PC-3 (cell line): ENCODE results near the gene CFI. TPM values are rescaled to one million over a fixed set of nuclear protein-coding genes. Genes with fewer than 3 reads are reported as not detected.

Source experiments
- ATAC-seq: fragments of 200-7000 bp; cut with Tn5 transposase; 2 replicates; pipeline ENCODE4 v1.9.1; 2020; ENCODE audit warnings: mild to moderate bottlenecking, moderate library complexity
- BruUV-seq: library from RNA; stranded (reverse); fragments of 400-500 nt; replicated peaks from 2 replicates; lab custom pipeline; 2021; lab: Mats Ljungman, UMichigan
- CTCF ChIA-PET: fragments of 300-600 bp; sonication (Branson Sonifier 250); formaldehyde crosslinking; loops from one replicate; lab custom pipeline; 2022; ENCODE audit warnings: antibody characterized with exemption; lab: Charles Lee
- POLR2A ChIA-PET: fragments of 300-600 bp; sonication (Branson Sonifier 250); formaldehyde crosslinking; loops from one replicate; lab custom pipeline; 2022; ENCODE audit warnings: antibody characterized with exemption; ENCODE audit not compliant: unreplicated experiment; lab: Charles Lee
- DNase-seq: peaks from one replicate; pipeline ENCODE4 v3.0.0-alpha.2; 2015
- H2AFZ ChIP-seq: fragments of 300-600 bp; sonication (generic); 2 replicates; pipeline ENCODE4 v1.6.0; 2016; ENCODE audit warnings: antibody characterized with exemption, low read length
- H3F3A ChIP-seq: fragments of 300-600 bp; sonication (generic); one replicate; pipeline ENCODE4 v1.6.0; 2017; ENCODE audit warnings: antibody characterized with exemption, low read length, control low read depth, mild to moderate bottlenecking; ENCODE audit not compliant: unreplicated experiment
- H3K27ac ChIP-seq: fragments of 300-600 bp; sonication (generic); 2 replicates; pipeline ENCODE4 v1.5.1; 2016; ENCODE audit warnings: mild to moderate bottlenecking, low read length
- H3K27me3 ChIP-seq: fragments of 300-600 bp; sonication (generic); 2 replicates; pipeline ENCODE4 v1.6.1; 2016; ENCODE audit warnings: low read length, mixed read lengths
- H3K36me3 ChIP-seq: fragments of 300-600 bp; sonication (generic); 2 replicates; pipeline ENCODE4 v1.6.1; 2016; ENCODE audit warnings: low read depth, mixed run types, low read length, mixed read lengths
- H3K4me1 ChIP-seq: fragments of 300-600 bp; sonication (generic); 2 replicates; pipeline ENCODE4 v1.5.1; 2016; ENCODE audit warnings: low read length; ENCODE audit not compliant: insufficient read depth
- H3K4me2 ChIP-seq: fragments of 300-600 bp; sonication (generic); 2 replicates; pipeline ENCODE4 v1.6.0; 2016; ENCODE audit warnings: low read length
- H3K4me3 ChIP-seq: fragments of 300-600 bp; sonication (generic); 2 replicates; pipeline ENCODE4 v1.5.1; 2016; ENCODE audit warnings: mild to moderate bottlenecking, low read length, mixed read lengths
- H3K79me2 ChIP-seq: fragments of 300-600 bp; sonication (generic); 2 replicates; pipeline ENCODE4 v1.6.1; 2017; ENCODE audit warnings: low read length, mixed read lengths
- H3K9ac ChIP-seq: fragments of 300-600 bp; sonication (generic); 2 replicates; pipeline ENCODE4 v1.6.0; 2016; ENCODE audit warnings: mild to moderate bottlenecking, low read length
- H3K9me2 ChIP-seq: fragments of 300-600 bp; sonication (generic); replicated peaks from 2 replicates; pipeline ENCODE4 v1.6.1; 2016; ENCODE audit warnings: mixed run types, low read length, mixed read lengths
- H3K9me3 ChIP-seq: fragments of 300-600 bp; sonication (generic); 2 replicates; pipeline ENCODE4 v1.6.1; 2016; ENCODE audit warnings: low read length, mixed read lengths
- H4K20me1 ChIP-seq: fragments of 300-600 bp; sonication (generic); 2 replicates; pipeline ENCODE4 v1.6.1; 2016; ENCODE audit warnings: low read length, mixed read lengths
- CTCF ChIP-seq: fragments of 300-600 bp; sonication (generic); conservative IDR thresholded peaks from 2 replicates; pipeline ENCODE4 v1.5.1; 2017; ENCODE audit warnings: antibody characterized with exemption, low read depth, mild to moderate bottlenecking, low read length
- EZH2 ChIP-seq: fragments of 300-600 bp; sonication (generic); IDR thresholded peaks from one replicate; pipeline ENCODE4 v1.6.1; 2017; ENCODE audit warnings: antibody characterized with exemption, mild to moderate bottlenecking, low read length; ENCODE audit not compliant: unreplicated experiment
- EZH2phosphoT487 ChIP-seq: fragments of 300-600 bp; sonication (generic); IDR thresholded peaks from 2 replicates; pipeline ENCODE4 v1.6.1; 2018; ENCODE audit warnings: mild to moderate bottlenecking, antibody characterized with exemption, low read length, borderline replicate concordance
- intact Hi-C: fragments of 100-400 bp; cut with micrococcal nuclease; formaldehyde crosslinking; loops from 2 replicates; pipeline ENCODE4 v1.9.0; 2023
- total RNA-seq: library from RNA; depleted of rRNA; stranded (reverse); fragments of >200 nt; gene quantifications from 2 replicates; pipeline ENCODE4 v1.2.3, GENCODE V29; 2014

The CFI gene
- total RNA-seq, 1 experiment from 2014 or later, result not detected

DNA sequence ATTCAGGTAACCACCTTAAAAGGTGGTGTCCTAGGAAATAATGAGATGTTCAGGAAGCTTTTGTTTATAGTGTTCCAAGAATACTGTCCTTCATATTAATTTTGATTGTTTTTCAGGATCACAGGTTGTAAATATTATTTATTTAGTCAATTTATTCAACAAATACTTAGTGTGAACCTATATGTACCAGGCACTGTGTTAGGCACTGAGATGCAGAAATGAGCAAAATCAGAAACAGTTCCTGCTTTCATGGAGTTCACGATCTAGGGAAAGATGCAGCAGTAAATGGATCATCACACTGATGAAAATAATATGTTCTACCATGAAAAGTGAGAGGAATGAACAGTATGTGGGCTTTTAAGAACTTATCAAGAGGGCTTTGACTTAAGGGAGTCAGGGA, 53.7 kb downstream of the CFI start:
- Histone ChIP-seq H4K20me1 (no peaks in the 10 kb centered on the region), H3K9me2 (no peaks in the 10 kb centered on the region), H3K4me2 (no peak overlapping the region), H3K9me3 (no peaks in the 10 kb centered on the region), H3K4me3 (no peak overlapping the region), H3K4me1 (no peaks in the 10 kb centered on the region), H3F3A (no peaks in the 10 kb centered on the region), H3K9ac (no peak overlapping the region), H2AFZ (no peak overlapping the region), H3K27me3 (no peaks in the 10 kb centered on the region), H3K79me2 (no peaks in the 10 kb centered on the region), H3K36me3 (no peaks in the 10 kb centered on the region), H3K27ac (no peak overlapping the region)
- TF ChIP-seq CTCF (no peak), EZH2 (no peak), EZH2phosphoT487 (no peak)
- no peak for ATAC-seq
- BruUV-seq, result no TSS peak
- DNase-seq, result no peak
- ChIA-PET POLR2A (no interaction called here), CTCF (no interaction called here)
- intact Hi-C loops, result no loop called here

DNA sequence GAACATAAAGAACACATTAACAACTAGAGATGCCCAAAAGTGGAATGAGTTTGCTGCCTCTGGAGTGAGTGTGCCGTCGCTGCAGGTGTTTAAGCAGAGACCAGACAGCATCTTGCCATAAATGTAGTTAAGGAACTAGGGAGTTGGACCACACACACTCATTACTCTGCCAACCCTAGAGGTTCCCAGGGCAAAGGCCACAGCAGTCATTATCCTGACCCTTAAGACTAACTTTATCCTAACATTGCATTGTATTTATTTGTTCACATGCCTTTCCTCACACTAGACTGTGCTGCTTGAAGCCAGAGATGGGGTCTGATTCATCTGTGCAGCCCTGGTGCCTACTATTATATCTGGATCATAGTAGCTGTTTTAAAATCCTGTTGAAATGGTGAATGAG, 55.1 kb downstream of the CFI start:
- ChIA-PET CTCF (no interaction called here), POLR2A (no interaction called here)
- intact Hi-C loops, result no loop called here
- H3K4me2 ChIP-seq, result no peak overlapping the region
- no peaks in the 10 kb centered on the region for H3K9me2 ChIP-seq
- H3K79me2 ChIP-seq, result no peaks in the 10 kb centered on the region
- no TSS peak for BruUV-seq
- H3K4me1 ChIP-seq, result no peaks in the 10 kb centered on the region
- no peak for ATAC-seq
- TF ChIP-seq EZH2 (no peak), CTCF (no peak), EZH2phosphoT487 (no peak)
- H2AFZ ChIP-seq, result no peak overlapping the region
- H3K27ac ChIP-seq, result no peak overlapping the region
- no peak for DNase-seq
- no peaks in the 10 kb centered on the region for H3K9me3 ChIP-seq
- no peaks in the 10 kb centered on the region for H3K36me3 ChIP-seq
- no peaks in the 10 kb centered on the region for H3F3A ChIP-seq
- no peaks in the 10 kb centered on the region for H3K27me3 ChIP-seq
- no peaks in the 10 kb centered on the region for H4K20me1 ChIP-seq
- H3K9ac ChIP-seq, result no peak overlapping the region
- no peak overlapping the region for H3K4me3 ChIP-seq

- intact Hi-C loops, result no loop called here
- Histone ChIP-seq H3K36me3 (no peaks in the 10 kb centered on the region), H3K27me3 (no peaks in the 10 kb centered on the region), H3K9me3 (no peaks in the 10 kb centered on the region), H3K4me2 (no peak overlapping the region), H2AFZ (no peak overlapping the region), H4K20me1 (no peaks in the 10 kb centered on the region), H3K4me1 (no peaks in the 10 kb centered on the region), H3K79me2 (no peaks in the 10 kb centered on the region), H3F3A (no peaks in the 10 kb centered on the region), H3K9ac (no peak overlapping the region), H3K27ac (no peak overlapping the region), H3K9me2 (no peaks in the 10 kb centered on the region), H3K4me3 (no peak overlapping the region)
- CTCF ChIA-PET, result no interaction called here
- ATAC-seq (no peak), DNase-seq (no peak)
- TF ChIP-seq CTCF (no peak), EZH2 (no peak), EZH2phosphoT487 (no peak)
- no TSS peak for BruUV-seq
- POLR2A ChIA-PET, result no interaction called here
Observed at GRCh38 chr4:109745830-109746229, 56.0 kb downstream of the CFI start.
